ENCODE measurements around the gene ZBTB48.
A peak's percentile ranks its signal among the peaks of the same experiment; 100 is the strongest.
"Not testable (repeated sequence)": the region's sequence is repeated elsewhere in the genome, so short reads cannot be mapped to it uniquely, and the experiment has no call there.

The ZBTB48 gene

DNA sequence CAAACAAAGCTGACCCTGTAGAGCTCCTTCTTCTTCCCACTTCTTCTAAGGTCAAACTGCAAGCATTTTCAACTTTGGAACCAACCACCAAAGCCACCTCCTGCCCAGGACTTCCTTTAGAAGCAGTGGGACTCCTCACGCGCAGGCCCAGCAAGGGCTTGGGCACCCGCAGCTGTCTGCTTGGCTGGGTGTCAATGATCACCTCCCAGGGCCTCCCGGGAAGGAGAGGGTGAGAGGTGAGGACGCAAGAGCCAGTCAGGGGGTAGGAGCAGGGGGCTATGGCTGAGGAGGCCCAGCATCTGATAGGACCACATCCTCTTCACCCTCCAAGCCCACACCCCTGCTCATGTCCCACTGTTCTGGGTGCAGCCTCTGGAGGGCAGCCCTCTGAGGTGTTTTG is 12.6 kb downstream of the ZBTB48 start:
- DNase-seq (ENCODE audit: low read depth), result no peak

DNA sequence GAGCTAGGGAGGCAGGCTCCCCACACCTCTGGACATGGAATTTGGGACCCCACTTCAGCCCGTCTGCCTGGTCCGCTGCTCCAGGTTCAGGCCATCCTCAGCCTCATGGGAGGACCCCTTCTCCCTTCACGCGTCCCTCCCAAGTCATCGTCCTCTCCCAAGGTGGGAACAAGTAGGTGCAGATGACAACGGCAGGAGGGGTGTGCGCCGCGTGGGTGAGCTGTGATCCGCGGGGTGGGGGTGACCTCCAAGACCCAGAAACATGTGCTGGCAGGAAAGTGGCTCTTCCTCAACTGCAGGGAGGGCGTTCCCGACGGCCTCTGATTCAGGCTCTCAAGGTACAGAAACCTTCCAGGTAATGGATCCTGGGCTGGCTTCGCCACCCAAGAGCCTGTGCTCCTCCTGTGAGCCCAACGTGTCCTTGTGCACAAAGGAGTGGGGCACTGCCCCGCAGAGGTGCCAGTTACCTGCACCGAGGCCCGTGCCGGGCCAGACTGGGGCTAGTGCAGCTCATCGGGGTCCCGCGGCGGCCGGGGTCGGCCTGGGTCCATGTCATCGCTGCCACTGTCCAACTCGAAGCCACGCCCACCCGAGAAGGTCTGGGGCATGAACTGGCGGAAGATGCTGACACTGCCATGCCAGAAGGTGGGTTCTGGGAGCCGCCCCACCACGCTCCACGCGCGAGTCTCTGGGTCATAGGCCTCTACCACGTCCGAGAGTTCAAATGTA is 13.2 kb downstream of the ZBTB48 start:
- DNase-seq (ENCODE audit: low read depth), result no peak

DNA sequence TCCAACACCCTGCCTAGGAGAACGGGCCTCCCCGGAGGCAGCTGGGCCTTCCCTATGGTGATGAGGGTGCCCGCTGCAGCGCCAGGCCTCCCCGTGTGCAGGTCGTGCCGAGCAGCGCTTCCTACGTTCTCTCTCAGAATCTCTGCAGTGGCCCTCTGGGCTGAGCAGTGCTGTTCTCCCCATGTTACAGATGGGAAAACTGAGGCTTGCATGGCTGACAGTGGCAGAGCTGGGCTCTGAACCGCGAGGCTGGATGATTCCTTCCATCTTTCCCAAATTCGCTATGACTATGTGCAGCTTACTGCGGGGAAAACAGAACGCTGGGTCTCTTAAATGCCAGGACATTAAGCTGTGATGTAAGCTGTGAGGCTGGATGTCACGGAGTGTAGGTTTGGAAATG is 14.0 kb downstream of the ZBTB48 start:
- no peak for DNase-seq (ENCODE audit: low read depth)

DNA sequence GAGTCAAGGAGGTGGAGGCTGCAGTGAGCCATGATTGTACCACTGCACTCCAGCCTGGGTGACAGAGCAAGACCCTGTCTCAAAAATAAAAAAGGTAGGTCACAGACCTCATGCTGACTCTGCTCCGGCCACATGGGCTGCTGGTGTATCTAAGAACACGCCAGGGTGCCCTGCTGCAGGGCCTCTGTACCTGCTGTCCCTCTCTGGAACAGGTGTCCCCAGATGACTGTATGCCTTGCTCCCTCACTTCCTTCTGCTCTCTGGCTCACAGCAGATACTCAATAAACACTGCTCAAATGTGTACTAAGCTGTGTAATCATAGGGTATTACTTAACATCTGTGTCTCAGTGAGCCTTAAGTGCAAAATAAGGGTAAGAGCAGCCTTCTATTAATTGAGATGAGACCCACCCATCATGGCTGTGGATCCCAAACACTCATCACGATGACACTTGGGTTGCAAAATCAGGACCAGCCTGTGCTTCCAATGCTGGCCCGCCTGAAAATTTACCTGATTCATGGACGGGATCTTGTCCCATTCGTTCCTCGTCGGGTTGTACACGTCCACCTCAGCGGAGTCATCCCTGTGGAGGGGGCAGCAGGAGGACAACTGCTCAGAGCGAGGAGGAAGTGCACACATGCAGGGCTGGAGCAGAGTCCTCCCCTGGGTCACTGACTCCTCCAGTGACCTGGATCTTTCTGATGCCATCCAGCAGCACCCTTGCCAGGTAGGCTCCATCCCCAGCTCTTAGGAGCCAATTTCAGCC is 15.4 kb downstream of the ZBTB48 start:
- no peak for DNase-seq (ENCODE audit: low read depth)

DNA sequence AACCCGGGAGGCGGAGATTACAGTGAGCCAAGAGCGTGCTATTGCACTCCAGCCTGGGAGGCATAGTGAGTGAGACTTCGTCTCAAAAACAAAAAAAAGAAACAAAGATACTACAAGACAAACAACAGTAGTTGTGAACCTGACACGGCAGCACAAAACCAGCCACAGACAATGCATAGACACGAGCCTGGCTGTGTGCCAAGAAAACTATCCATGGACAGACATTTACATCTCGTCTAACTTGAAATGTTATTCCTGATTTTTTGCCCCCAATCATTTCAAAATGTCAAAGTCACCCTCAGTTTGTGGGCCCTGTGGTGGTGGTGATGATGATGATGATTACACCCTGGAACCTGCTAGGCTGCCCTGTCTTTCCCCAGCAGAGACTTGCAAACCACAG is 16.6 kb downstream of the ZBTB48 start:
- DNase-seq (ENCODE audit: low read depth), result no peak

DNA sequence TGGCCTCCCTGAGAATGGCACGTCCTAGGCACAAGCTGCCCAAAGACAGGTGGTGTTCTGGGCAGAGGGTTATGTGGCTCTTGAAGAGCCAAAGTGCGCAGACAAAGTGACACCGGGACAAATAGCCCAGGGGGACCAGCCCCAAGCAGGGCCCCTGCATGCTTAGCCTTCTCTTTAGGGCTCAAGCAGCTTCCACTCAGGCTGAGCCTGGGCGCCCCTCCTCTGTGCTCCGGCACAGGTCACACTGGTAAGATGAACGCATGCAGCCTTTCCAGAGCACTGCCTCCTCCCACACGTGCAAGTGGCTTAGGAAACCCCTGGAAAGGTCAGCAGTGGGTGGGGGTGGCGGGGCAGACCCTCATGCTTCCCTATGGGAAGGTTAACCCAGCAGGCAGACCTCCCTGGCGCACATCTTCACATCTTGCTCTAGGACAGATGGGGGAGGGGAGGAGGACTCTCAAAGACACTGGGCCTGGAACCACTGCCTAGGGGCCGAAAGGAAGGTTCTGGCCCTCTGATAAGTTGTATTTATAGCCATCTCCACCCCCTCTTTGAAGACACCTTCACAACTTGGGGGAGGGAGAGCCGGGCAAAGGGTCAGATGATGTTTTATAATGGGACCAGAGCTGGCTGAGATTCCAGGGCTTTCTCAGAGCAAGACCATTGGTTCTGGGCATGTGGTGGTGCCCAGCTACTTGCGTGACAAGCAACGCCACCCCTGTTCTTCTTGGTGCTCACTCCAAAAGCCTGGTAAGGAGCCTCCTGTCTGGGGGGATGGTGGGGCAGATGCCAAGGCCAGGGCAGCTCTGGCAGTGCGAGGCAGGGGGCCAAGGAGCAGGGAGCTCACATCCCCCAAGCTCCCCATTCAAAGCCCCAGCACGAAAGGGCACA is 17.3 kb downstream of the ZBTB48 start:
- DNase-seq (ENCODE audit: low read depth), result no peak

DNA sequence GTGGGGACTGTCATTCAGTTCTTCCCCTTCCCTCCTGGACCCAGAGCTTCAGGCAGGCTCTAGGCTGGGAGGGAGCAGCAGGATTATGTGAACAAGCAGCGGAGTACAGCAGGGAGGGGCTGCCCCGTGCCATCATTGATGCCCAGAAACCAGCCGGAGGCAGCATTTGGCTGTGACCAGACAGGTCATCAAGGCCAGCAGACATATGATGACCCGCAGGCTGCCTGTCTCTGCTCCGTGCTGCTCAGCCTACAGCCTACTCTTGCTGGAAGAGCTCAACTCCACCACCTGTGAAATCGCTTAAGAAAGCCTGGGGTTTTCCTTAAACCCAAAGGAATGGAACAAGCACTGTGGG is 18.0 kb downstream of the ZBTB48 start:
- no peak for DNase-seq (ENCODE audit: low read depth)

DNA sequence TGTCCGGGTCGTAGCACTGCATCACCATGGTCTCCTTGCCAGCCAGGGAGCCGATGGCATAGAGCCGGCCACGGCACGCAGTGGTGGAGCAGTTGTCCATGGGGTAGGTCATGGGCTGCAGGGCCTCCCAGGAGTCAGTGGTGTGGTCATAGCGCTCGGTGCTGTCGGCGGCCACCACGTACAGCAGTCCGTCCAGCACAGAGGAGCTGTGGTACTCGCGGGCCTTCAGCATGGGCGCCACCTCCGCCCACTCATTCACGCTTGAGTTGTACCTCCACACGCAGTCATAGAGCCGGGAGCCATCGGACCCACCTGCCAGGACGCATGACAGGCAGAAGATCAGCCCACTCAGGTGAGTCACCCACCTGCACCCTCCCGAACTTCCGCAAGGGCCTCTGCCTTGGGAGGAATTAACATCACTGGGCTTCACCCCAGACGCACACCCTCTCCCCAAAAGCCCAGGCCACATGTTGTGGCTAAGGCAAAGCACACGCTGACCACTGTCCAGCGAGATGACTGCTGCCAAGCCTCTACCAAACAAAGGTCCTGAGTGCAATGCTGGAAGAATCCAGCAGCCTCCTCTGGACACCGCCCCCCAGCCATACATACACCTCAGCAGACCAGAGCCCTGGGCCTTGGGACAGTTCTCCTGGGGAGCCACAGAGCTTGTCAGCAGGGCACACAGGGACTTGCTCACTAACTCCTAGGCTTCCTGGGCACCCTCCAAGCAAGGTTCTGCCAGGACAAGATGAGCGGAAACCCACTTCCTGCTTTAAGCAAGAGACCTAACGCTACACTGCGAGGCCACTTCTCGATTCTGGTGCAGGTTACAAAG is 19.6 kb downstream of the ZBTB48 start:
- no peak for DNase-seq (ENCODE audit: low read depth)

DNA sequence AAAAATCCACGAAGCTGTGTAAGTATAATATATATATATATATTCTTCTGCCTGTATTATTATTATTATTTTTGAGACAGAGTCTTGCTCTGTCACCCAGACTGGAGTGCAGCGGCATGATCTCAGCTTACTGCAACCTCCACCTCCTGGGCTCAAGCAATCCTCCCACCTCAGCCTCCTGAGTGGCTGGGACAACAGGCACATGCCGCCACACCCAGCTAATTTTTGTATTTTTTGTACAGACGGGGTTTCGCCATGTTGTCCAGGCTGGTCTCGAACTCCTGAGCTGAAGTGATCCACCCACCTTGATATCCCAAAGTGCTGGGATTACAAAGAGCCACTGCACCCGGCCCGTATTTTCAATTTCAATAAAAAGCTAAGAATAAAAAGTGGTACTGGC is 20.2 kb downstream of the ZBTB48 start:
- not testable (repeated sequence) for DNase-seq (ENCODE audit: low read depth)

DNA sequence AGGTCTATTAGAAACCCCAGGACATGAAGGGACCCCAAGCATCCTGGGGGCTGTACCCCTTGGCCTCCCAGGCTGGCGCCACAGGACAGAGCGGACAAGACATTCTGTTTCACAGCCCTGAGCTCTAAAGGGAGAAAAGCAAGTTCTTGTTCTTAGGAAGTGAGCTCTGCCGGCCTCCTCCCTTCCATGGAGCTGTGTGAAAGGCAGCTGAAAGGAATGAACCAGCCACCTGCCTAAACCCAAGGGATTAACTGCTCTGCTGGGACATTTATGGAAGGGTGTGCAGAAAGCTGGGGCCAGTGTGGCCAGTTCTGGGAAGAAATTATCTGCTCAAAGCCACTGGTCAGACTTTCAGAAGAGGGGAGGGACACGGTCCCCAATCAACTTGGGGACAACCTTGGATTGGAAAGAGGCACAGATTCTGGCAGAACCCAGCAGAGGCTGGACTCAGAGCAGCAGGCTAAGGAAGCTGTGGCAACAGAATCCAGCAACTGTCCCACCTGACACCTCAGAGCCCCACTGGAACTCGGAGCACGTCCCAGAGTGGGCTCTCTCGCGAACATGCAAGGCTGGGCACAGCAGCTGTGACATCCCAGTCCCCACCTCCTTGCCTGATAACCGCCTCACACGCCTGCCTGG is 20.7 kb downstream of the ZBTB48 start:
- no peak for DNase-seq (ENCODE audit: low read depth)

DNA sequence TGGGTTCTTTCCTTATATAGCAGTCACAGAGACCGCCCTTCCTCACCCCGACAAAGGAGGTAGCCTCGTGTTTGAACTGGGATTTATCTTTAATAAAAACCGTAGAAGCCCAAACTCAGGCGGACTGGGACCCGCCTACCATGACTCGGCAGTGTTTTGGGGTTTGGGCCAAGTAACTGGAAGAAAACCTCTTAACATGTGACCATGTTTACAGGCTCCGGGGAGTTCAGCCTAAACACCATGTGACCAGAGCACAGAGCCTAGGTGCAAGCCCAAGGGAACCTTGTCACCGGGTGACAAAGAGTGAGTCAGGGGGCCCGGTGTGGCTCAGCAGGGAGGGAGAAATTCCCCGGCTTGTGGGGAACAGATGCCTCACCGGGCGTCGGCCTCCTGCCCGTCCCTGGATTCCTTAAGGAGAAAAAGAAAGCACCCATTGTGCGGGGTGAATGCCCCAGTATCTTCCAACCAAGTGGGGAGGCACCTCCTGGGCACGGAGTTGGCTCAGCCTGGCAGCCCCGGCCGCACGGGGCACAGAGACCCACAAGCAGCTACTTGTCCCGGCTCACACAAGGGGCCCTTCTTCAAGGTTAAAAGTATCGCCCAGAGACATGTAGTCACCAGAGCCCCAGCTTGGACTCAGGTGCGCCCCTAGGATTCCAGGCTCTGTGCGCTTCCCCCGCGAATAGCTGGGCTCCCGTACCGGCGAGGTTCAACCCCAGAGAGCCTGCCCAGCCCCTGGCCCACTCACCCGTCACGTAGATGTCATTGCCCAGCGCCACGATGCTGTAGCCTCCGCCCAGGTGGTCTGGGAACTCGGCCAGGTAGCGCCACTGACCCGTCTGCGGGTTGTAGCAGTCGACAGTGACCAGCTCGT is 21.5 kb downstream of the ZBTB48 start:
- DNase-seq (ENCODE audit: low read depth), result peak; percentile 91

DNA sequence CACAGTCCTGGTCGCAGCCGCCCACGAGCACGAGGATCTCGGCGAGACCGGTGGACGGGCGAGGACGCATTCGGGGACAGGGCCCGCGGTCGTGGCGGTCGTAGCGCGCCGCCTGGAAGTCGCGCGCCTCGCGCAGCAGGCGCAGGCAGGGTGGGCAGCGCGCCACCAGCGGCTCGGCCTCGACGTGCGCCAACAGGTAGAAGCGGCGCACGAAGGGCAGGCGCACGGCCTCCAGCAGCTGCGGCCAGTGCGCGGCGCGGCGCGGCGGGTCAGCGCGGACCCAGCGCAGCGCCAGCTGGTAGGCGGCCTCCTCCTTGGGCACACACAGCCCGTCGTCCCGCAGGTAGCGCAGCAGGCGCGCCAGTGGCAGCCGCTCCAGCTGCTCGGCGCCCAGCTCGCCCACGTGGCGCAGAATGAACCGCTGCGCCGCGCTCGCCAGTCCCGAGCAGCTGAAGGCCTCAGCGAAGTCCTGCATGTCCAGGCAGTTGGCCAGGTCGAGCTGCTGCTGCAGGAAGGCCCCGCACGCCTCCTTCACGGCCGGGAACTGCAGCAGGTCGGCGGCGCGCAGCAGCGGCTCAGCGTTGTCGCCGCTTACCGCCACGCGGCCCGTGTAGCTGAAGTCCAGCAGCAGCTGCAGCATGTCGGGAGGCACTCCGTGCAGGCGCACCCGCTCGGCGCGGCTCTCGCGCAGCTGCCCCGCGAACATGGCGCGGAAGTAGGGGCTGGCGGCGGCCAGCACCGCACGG is 22.3 kb downstream of the ZBTB48 start:
- DNase-seq (ENCODE audit: low read depth), result no peak

DNA sequence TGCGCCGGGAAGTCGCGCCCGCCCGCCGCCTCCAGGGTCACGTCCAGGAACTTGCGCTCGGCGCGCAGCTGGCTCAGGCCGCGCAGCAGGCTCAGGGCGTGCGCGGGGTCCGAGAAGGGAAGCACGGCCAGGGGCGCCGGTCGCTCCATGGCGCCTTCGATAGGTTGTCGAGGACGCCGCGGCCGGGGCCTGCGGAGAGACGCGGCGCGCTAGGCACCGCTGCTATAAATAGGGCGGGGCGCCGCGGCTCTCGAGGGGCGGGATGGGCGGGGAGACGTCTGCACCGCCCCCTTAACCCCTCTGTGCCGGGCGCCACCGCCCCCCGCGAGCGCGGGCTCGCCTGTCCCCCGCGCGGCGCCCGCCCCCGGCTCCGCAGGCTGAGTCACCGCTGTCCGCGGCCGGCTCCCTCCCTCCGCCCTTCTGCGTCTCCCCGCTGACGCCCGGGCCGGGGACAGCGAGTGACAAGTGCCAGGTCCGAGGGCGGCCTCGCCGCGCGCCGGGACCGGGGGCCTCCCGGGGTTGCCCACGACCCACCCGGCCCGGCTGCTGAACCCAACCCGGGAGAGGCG is 23.0 kb downstream of the ZBTB48 start, which contains the start of gene KLHL21:
KLHL21 (minus strand) TSS at position 201 of the 569 bp plus-strand sequence; CDS start at position 149, 52 bp downstream.
- DNase-seq (ENCODE audit: low read depth), result peak; percentile 75

DNA sequence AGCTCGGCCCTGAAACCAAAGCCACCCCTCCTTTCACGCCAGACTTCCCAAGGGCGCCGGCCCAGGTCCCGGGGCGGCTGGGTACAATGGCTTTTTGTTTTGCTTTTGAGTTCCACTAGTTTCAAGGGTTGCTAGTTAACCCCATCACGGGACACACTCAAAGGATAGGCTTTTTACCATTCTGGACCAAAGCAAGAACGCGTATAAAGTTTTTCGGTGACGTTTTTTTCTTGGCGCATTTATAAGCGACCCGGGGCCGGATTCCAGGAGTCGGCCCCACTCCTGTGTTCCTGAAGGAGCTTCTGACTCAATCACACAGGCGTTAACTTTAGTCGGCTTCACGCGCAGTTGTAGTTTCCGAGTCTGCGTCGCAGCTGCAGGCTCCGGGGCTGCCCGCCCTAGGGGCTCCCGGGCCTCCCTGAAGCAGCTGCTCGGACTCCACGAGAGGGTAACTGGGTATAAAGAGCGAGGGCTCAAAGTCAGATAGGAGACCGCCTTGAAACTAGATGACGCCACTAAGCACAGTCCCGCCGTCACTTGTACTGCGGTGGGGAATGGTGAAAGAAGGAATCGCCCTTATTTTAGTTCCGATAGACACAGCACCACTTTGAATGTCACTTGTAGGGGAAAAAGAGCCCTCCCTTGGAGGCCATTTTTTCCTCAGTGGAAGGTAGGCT is 23.6 kb downstream of the ZBTB48 start:
- peak; percentile 69 for DNase-seq (ENCODE audit: low read depth)

DNA sequence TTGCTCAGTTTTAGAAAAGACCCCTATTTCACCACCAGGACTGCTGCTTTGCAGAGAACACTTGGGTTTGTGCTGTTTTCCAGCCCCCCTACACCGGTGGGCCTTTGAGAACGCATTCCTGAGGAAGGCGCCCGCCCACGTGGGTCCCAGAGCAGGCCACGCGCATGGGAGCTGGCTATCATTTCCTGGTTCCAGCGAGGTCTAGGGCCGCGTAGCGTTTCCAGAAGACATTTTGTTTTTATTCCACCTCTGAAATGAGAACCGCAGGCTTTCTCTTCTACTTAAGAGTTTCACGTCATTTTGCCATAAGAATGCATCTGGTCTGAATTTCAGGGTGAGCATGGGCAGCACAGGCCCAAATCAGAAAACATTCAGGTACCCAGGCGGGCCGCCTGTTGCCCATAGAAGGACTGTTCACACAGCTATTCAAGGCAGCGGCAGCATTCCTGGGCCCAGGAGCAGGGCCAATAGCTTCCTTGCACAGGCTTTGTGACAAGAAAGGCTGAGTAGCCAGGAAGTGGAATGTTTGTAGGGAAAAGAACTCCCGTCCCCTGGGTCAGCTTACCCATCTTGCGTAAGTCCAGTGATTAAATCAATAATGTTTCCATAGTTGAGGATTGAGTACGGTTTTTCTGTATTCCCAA is 24.2 kb downstream of the ZBTB48 start:
- DNase-seq (ENCODE audit: low read depth), result peak; percentile 66

DNA sequence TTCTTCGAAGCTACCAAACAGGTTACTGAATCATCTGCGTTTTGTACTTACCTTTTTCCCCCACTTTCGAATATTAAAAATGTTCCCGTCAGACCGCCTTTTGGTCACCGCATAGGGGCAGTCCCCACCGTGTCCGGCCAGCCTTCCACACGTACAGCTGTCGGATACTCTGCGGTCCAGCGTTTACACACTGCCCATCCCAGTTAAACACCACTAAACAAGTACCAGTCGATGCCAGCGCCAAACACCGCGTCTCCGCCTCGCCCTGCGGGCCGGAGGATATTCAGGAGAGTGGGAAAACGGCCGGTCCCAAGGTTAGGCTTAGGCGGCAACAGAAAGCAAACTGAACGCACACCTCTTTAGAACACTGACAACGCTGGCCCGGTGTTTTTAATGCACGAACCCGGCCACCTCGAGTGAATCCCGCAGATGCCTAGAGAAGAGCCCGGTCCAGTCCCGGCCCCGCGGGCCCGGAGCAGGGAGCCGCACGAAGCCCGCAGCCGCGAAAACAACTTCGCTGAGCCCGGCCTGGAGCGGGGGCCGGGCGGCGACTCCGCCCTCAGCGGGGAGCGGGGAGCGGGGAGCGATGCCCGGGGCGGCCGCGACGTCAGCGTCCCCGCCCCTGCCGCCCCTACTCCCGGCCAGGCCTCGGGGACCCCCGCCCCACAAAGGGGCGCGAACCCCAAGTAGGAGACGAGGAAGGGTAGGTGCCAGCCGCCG is 33.0 kb downstream of the ZBTB48 start:
- DNase-seq (ENCODE audit: low read depth), result no peak

DNA sequence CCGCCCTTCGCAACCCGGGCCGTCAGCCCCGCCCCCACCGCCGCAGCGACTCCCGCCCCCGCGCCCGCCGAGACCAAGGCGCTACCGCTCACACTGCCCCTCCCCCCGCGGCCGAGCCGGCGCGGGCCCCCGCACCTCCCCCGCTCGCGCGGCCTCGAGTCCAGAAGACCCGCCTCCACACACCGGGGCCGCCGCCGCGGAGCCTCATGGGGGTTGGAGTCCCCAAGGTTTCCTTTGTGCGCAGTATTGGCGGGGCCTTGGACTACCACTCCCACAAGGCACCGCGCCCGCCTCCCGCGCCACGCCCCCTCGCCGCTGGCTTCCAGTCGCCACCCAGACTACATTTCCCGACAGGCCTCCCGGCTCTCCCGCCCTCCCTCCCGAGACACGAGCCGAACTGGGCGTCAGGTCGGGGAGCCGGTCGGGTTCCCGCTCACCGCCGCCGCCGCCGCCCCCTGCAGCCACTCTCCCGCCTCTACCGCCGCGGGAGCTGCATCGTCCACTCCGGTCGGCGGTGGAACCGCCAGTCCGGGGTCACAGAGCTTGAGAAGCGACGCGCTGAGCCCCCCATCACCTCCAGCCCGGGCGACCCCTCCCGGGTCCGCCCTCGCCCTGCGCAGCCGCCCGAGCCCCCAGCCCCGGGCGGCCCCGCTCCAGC is 33.7 kb downstream of the ZBTB48 start, which contains the start of gene PHF13:
PHF13 (plus strand) TSS at position 371 of the 658 bp plus-strand sequence. CDS start 336 bp downstream, outside the sequence.
- DNase-seq (ENCODE audit: low read depth), result peak; percentile 98

All from fibroblast of the conjunctiva (primary cell).